ENCODE measurements around the gene MPZL3. TPM values are rescaled to one million over a fixed set of nuclear protein-coding genes. Genes with fewer than 3 reads are reported as not detected.

The MPZL3 gene
- total RNA-seq, 1 experiment from 2014 or later: 0.52 TPM

DNA sequence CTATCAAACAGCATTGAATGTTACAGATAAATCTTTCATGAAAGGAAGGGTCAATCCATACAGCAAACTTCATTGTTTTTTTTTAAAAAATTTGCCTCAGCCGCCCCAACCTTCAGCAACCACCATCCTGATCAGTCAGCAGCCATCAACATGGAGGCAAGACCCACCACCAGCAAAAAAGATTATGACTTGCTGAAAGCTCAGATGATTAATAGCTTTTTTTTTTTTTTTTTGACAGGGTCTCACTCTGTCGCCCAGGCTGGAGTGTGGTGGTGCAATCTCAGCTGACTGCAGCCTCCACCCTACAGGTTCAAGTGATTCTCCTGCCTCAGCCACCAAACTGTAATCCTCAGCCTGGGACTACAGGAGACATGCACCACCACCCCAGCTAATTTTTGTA lies 34.4 kb upstream of the MPZL3 start:
- Histone ChIP-seq H3K4me3 (ENCODE audit: low read depth, low read length, poor library complexity, severe bottlenecking) (no peak overlapping the region), H3K4me1 (ENCODE audit: insufficient read depth, low read length, poor library complexity, severe bottlenecking) (no peaks in the 10 kb centered on the region), H3K36me3 (ENCODE audit: insufficient read depth, low read length, poor library complexity, severe bottlenecking) (no peaks in the 10 kb centered on the region), H3K27me3 (replicated peaks; ENCODE audit: insufficient read depth, low read depth, low read length, poor library complexity) (peaks cover 8% of the 10 kb centered on the region), H3K9me3 (ENCODE audit: low read depth, low read length, poor library complexity, severe bottlenecking) (no peaks in the 10 kb centered on the region), H3K27ac (ENCODE audit: low read depth, low read length, poor library complexity, severe bottlenecking) (no peak overlapping the region)
- ChIA-PET CTCF (no interaction called here), POLR2A (ENCODE audit: low non-redundant PET) (no interaction called here)
- BruUV-seq (replicated peaks): no TSS peak
- TF ChIP-seq EZH2 (IDR thresholded peaks at IDR 0.05; ENCODE audit: borderline replicate concordance, low read depth, low read length, poor library complexity, severe bottlenecking) (no peak), CTCF (conservative IDR thresholded peaks at IDR 0.05; ENCODE audit: low read depth, low read length) (no peak)
- intact Hi-C loops (cut with micrococcal nuclease; ENCODE audit: unreplicated experiment): no loop called here
- no peak for DNase-seq (ENCODE audit: low spot score)

DNA sequence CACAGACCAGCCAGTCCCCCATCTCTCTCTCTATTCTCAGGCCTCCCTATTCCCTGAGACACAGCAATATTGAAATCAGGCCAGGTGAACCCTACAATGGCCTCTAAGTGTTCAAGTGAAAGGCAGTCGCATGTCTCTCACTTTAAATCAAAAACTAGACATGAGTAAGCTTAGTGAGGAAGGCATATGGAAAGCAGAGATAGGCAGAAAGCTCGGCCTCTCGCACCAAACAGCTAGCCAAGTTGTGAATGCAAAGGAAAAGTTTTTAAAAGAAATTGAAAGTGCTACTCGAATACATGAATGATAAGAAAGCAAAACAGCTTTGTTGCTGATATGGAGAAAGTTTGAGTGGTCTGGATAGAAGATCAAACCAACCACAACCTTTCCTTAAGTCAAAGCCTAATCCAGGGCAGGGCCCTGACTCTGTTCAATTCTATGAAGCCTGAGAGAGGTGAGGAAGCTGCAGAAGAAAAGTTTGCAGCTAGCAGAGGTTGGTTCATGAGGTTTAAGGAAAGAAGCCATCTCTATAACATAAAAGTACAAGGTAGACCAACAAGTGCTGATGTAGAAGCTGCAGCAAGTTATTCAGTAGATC lies 31.7 kb upstream of the MPZL3 start:
- DNase-seq (ENCODE audit: low spot score): no peak
- CTCF ChIA-PET: interaction anchor here (0.6 kb wide), 1 partner anchor 85 kb away, joined by 3 read pairs; no protein-coding TSS in a partner anchor

GRCh38 chr11:118283037-118283636 lies 31.0 kb upstream of the MPZL3 start:
- Histone ChIP-seq H3K4me3 (ENCODE audit: low read depth, low read length, poor library complexity, severe bottlenecking) (no peak overlapping the region), H3K9me3 (ENCODE audit: low read depth, low read length, poor library complexity, severe bottlenecking) (no peaks in the 10 kb centered on the region), H3K27me3 (replicated peaks; ENCODE audit: insufficient read depth, low read depth, low read length, poor library complexity) (peaks cover 21% of the 10 kb centered on the region), H3K36me3 (ENCODE audit: insufficient read depth, low read length, poor library complexity, severe bottlenecking) (no peaks in the 10 kb centered on the region), H3K27ac (ENCODE audit: low read depth, low read length, poor library complexity, severe bottlenecking) (no peak overlapping the region), H3K4me1 (ENCODE audit: insufficient read depth, low read length, poor library complexity, severe bottlenecking) (no peaks in the 10 kb centered on the region)
- ChIA-PET CTCF (no interaction called here), POLR2A (ENCODE audit: low non-redundant PET) (no interaction called here)
- DNase-seq (ENCODE audit: low spot score): no peak
- TF ChIP-seq EZH2 (IDR thresholded peaks at IDR 0.05; ENCODE audit: borderline replicate concordance, low read depth, low read length, poor library complexity, severe bottlenecking): no peak
- TF ChIP-seq CTCF (conservative IDR thresholded peaks at IDR 0.05; ENCODE audit: low read depth, low read length): no peak
- no TSS peak for BruUV-seq (replicated peaks)
- intact Hi-C loops (cut with micrococcal nuclease; ENCODE audit: unreplicated experiment): no loop called here

More for the DNA sequence above, 31.7 kb upstream of the MPZL3 start:
- no peak overlapping the region for H3K27ac ChIP-seq (ENCODE audit: low read depth, low read length, poor library complexity, severe bottlenecking)
- H3K27me3 ChIP-seq (replicated peaks; ENCODE audit: insufficient read depth, low read depth, low read length, poor library complexity): peaks cover 17% of the 10 kb centered on the region
- intact Hi-C loops (cut with micrococcal nuclease; ENCODE audit: unreplicated experiment): no loop called here
- no peaks in the 10 kb centered on the region for H3K36me3 ChIP-seq (ENCODE audit: insufficient read depth, low read length, poor library complexity, severe bottlenecking)
- no peak overlapping the region for H3K4me3 ChIP-seq (ENCODE audit: low read depth, low read length, poor library complexity, severe bottlenecking)
- POLR2A ChIA-PET (ENCODE audit: low non-redundant PET): interaction anchor here (0.6 kb wide), 1 partner anchor 25 kb away, joined by 3 read pairs; no protein-coding TSS in a partner anchor
- no peaks in the 10 kb centered on the region for H3K4me1 ChIP-seq (ENCODE audit: insufficient read depth, low read length, poor library complexity, severe bottlenecking)
- no TSS peak for BruUV-seq (replicated peaks)
- no peaks in the 10 kb centered on the region for H3K9me3 ChIP-seq (ENCODE audit: low read depth, low read length, poor library complexity, severe bottlenecking)
- TF ChIP-seq CTCF (conservative IDR thresholded peaks at IDR 0.05; ENCODE audit: low read depth, low read length): no peak
